Neuron (in vitro differentiated cells): Measurements from ENCODE around the gene LRP1B.
A peak's percentile ranks its signal among the peaks of the same experiment; 100 is the strongest.
"Not testable (repeated sequence)": the region's sequence is repeated elsewhere in the genome, so short reads cannot be mapped to it uniquely, and the experiment has no call there.

ENCODE experiments used
- H2AFZ ChIP-seq: one replicate; pipeline ENCODE4 v1.6.1; 2013; ENCODE audit warnings: low read depth, mild to moderate bottlenecking, inconsistent platforms, low read length, moderate library complexity
- H3K27me3 ChIP-seq: one replicate; pipeline ENCODE4 v1.6.1; 2013; ENCODE audit warnings: low read length; ENCODE audit not compliant: insufficient read depth
- H3K36me3 ChIP-seq: one replicate; pipeline ENCODE4 v1.6.1; 2013; ENCODE audit warnings: low read length; ENCODE audit not compliant: insufficient read depth
- H3K4me1 ChIP-seq: one replicate; pipeline ENCODE4 v1.6.1; 2013; ENCODE audit warnings: low read length; ENCODE audit not compliant: insufficient read depth
- H3K4me3 ChIP-seq: 2 replicates; pipeline ENCODE4 v1.5.1; 2013; ENCODE audit warnings: mild to moderate bottlenecking, low read length, moderate library complexity
- H3K9me3 ChIP-seq: one replicate; pipeline ENCODE4 v1.6.1; 2013; ENCODE audit warnings: low read length

LRP1B gene

GRCh38 chr2:140580532-140581151 is 1550.2 kb downstream of the LRP1B start:
- H3K4me1 ChIP-seq: peaks cover 5% of the 10 kb centered on the region

DNA sequence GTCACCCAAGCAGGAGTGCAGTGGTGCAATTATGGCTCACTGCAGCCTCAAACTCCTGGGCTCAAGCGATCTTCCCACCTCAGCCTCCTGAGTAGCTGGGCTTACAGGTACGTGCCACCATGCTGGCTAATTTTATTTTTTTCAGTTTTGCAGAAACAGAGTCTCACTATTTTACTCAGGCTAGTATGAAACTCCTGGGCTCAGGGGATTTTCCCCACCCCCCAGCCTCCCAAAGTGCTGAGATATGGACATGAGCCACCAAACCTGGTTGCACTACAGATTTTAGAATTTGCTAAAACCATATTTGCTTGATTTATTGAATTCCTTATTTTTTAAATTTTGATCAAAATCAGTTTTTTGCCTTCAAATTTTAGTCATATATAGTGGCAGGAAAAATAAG is 1553.4 kb downstream of the LRP1B start:
- H2AFZ ChIP-seq: no peak overlapping the region
- no peaks in the 10 kb centered on the region for H3K36me3 ChIP-seq
- H3K27me3 ChIP-seq: no peaks in the 10 kb centered on the region
- no peaks in the 10 kb centered on the region for H3K4me1 ChIP-seq
- no peaks in the 10 kb centered on the region for H3K9me3 ChIP-seq
- no peak overlapping the region for H3K4me3 ChIP-seq

More at GRCh38 chr2:140580532-140581151, 1550.2 kb downstream of the LRP1B start:
- no peaks in the 10 kb centered on the region for H3K36me3 ChIP-seq
- H3K9me3 ChIP-seq: no peaks in the 10 kb centered on the region
- H2AFZ ChIP-seq: peak overlapping the region; percentile 17
- H3K4me3 ChIP-seq: no peak overlapping the region
- no peaks in the 10 kb centered on the region for H3K27me3 ChIP-seq

- Histone ChIP-seq H3K4me3 (no peak overlapping the region), H3K4me1 (no peaks in the 10 kb centered on the region), H2AFZ (no peak overlapping the region), H3K27me3 (no peaks in the 10 kb centered on the region), H3K36me3 (no peaks in the 10 kb centered on the region), H3K9me3 (no peaks in the 10 kb centered on the region)
Observed at GRCh38 chr2:140567734-140568133, 1563.1 kb downstream of the LRP1B start.

DNA sequence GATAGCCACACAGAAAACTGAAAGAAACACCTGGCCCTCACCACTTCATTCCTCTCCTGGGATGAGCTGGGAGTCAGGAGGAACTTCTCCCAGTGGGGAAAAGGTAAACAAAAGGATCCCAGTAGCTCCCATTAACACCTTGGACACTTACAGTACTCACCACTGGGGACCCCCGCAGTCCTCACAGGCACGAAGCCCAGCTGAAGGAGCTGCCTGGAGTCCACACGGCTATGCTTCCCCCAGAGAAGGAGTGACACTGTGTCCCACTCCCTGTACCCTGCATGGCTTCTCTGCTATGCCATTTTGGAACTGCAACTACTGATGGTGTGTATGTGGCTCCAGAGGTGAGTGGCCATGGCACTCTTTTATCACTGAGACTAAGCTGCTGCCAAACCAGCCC is 1565.1 kb downstream of the LRP1B start:
- Histone ChIP-seq H3K36me3 (no peaks in the 10 kb centered on the region), H3K4me3 (no peak overlapping the region), H2AFZ (no peak overlapping the region), H3K4me1 (no peaks in the 10 kb centered on the region), H3K9me3 (no peaks in the 10 kb centered on the region), H3K27me3 (no peaks in the 10 kb centered on the region)

- peaks cover 6% of the 10 kb centered on the region for H3K4me1 ChIP-seq
- H2AFZ ChIP-seq: no peak overlapping the region
- H3K4me3 ChIP-seq: no peak overlapping the region
Observed at GRCh38 chr2:140555701-140556100, 1575.1 kb downstream of the LRP1B start.

GRCh38 chr2:140552634-140553033 is 1578.2 kb downstream of the LRP1B start:
- Histone ChIP-seq H3K36me3 (no peaks in the 10 kb centered on the region), H3K4me1 (peaks cover 7% of the 10 kb centered on the region), H2AFZ (no peak overlapping the region), H3K4me3 (no peak overlapping the region), H3K27me3 (no peaks in the 10 kb centered on the region), H3K9me3 (no peaks in the 10 kb centered on the region)

More at GRCh38 chr2:140555701-140556100, 1575.1 kb downstream of the LRP1B start:
- Histone ChIP-seq H3K27me3 (no peaks in the 10 kb centered on the region), H3K36me3 (no peaks in the 10 kb centered on the region), H3K9me3 (no peaks in the 10 kb centered on the region)

DNA sequence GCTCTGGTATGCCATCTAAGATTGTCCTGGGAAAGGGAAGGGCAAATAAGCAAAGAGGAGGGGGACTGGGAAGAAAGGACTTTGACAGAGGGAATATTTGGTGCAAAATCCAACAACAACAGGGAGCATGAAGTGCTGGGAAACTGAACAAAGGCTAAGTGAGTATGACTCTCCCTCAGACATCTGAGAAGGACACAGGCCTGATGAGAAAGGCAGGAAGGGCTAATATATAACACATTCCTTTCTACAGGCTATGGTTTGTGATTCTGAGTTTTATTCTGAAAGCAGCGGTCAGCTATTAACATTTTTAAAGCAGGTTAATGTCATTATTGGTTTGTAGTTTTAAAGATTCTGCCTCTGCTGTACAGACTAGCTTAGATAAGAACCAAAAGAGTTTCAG is 1579.5 kb downstream of the LRP1B start:
- Histone ChIP-seq H2AFZ (peak overlapping the region; percentile 28), H3K4me1 (peaks cover 7% of the 10 kb centered on the region), H3K9me3 (no peaks in the 10 kb centered on the region), H3K4me3 (no peak overlapping the region), H3K27me3 (no peaks in the 10 kb centered on the region), H3K36me3 (no peaks in the 10 kb centered on the region)

DNA sequence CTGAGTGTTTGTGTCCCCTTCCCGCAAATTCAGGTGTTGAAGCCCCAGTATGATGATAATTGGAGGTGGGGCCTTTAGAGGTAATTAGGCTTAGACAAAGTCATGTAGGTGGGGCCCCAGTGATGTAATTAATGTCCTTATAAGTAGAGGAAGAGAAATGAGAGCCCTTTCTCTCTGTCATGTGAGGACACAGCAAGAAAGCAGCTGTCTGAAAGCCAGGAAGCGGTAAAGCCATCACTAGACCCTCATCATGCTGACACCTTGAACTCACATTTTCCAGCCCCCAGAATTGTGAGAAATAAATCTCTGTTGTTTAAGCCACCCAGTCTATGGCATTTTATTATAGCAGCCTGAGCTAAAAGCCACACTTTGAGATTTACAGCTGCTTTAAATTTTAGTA is 1580.0 kb downstream of the LRP1B start:
- Histone ChIP-seq H3K9me3 (no peaks in the 10 kb centered on the region), H3K36me3 (no peaks in the 10 kb centered on the region), H2AFZ (no peak overlapping the region), H3K4me1 (peaks cover 7% of the 10 kb centered on the region), H3K4me3 (no peak overlapping the region), H3K27me3 (no peaks in the 10 kb centered on the region)

DNA sequence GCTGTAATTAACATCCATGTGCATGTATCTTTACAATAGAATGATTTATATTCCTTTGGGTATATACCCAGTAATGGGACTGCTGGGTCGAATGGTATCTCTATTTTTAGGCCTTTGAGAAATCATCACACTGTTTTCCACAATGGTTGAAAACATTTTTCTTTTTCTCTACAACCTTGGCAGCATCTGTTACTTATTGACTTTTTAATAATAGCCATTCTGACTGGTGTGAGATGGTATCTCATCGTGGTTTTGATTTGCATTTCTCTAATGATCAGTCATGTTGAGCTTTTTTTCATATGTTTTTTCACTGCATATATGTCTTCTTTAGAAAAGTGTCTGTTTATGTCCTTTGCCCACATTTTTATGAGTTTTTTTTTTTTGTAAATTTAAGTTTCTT is 1586.0 kb downstream of the LRP1B start:
- not testable (repeated sequence) for H3K4me3 ChIP-seq, H3K9me3 ChIP-seq, H3K4me1 ChIP-seq, H3K36me3 ChIP-seq, H2AFZ ChIP-seq, H3K27me3 ChIP-seq

DNA sequence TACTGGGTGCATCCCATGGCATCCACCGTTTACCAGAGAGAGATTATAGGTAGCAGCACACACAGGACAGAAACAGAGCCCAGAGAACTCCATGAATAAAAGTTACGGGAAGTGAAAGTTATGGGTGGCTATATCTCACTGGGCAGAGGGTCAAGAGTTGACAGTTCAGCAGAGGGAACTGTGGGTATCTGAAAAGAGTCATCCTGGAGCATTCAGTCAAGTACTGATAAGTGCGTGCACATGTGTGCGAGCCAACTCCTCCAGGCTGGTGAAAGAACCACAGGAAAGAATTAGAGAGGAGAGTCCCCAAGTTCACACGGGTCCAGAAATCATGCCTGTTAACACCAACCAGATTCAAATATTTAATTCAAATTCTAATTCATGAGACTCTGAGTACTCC is 1588.2 kb downstream of the LRP1B start:
- no peak overlapping the region for H3K4me3 ChIP-seq
- H2AFZ ChIP-seq: no peak overlapping the region
- H3K27me3 ChIP-seq: no peaks in the 10 kb centered on the region
- no peaks in the 10 kb centered on the region for H3K36me3 ChIP-seq
- H3K4me1 ChIP-seq: peaks cover 2% of the 10 kb centered on the region
- no peaks in the 10 kb centered on the region for H3K9me3 ChIP-seq

- Histone ChIP-seq H3K9me3 (no peaks in the 10 kb centered on the region), H3K27me3 (no peaks in the 10 kb centered on the region)
Observed at GRCh38 chr2:140539242-140539875, 1591.5 kb downstream of the LRP1B start.

DNA sequence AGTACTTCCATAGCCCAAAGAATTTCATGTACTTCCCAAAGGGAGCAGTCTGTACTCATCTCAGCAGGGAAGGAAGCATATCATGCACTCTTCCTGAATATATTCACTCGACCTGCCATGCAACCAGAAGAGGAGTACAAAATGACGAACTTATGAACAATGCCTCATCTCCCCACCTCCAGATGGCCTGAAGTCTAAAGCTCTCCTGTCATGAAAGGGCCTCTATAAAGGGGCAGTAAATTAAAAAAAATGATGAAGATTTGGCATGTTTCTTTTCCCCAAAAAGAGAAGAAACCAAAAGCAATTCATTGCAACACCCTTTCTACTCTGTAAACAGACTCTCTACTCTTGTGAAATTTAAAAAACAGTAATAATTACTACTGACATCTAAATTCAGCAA is 1601.1 kb downstream of the LRP1B start:
- Histone ChIP-seq H3K4me3 (no peak overlapping the region), H3K4me1 (peaks cover 3% of the 10 kb centered on the region), H3K36me3 (no peaks in the 10 kb centered on the region), H3K27me3 (no peaks in the 10 kb centered on the region), H3K9me3 (no peaks in the 10 kb centered on the region), H2AFZ (no peak overlapping the region)

More at GRCh38 chr2:140539242-140539875, 1591.5 kb downstream of the LRP1B start:
- Histone ChIP-seq H2AFZ (peak overlapping the region; percentile 51), H3K4me3 (no peak overlapping the region), H3K36me3 (no peaks in the 10 kb centered on the region), H3K4me1 (peaks cover 2% of the 10 kb centered on the region)

DNA sequence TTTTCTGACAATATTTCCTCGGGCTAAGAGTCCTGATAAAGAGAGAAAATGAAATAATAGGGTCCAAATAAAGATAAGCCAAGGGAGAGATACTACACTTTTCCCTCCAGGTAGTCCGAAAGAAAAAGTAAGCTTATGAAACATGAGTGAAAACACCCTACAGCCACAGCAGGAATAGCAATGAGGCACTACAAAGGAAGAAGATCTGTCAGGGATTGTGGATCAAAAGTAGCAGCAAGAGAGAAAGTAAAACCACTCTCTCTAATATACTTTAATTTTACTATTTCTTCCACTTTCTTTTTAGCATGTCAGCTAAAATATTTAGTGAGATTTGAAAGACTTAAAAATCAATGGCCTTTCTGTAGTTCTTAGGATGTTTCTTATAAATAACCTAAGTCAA is 1601.8 kb downstream of the LRP1B start:
- Histone ChIP-seq H3K4me1 (peaks cover 3% of the 10 kb centered on the region), H3K4me3 (no peak overlapping the region), H2AFZ (no peak overlapping the region), H3K36me3 (no peaks in the 10 kb centered on the region), H3K9me3 (no peaks in the 10 kb centered on the region), H3K27me3 (no peaks in the 10 kb centered on the region)

GRCh38 chr2:140526575-140526974 is 1604.2 kb downstream of the LRP1B start:
- Histone ChIP-seq H3K36me3 (no peaks in the 10 kb centered on the region), H3K4me1 (peaks cover 3% of the 10 kb centered on the region), H3K9me3 (no peaks in the 10 kb centered on the region), H3K4me3 (no peak overlapping the region), H3K27me3 (no peaks in the 10 kb centered on the region), H2AFZ (no peak overlapping the region)
